ENCODE results near the gene LRRC1.

DNA sequence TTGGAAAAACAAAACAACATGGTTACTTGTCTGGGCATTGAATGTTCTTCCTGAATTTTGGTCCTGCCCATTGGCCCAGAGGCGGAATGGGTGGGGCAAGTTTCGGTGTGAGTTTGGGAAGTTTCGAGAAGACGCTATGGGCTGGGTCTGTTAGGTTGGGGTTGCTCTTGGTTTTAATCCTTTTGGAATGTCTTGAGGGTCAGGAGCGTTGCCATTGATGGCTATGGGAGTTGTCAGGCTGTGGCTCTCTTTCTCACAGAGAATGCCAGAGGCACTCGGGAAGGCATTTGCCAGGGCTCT, 135.0 kb downstream of the LRRC1 start:
- TF ChIP-seq, protein P1, sequence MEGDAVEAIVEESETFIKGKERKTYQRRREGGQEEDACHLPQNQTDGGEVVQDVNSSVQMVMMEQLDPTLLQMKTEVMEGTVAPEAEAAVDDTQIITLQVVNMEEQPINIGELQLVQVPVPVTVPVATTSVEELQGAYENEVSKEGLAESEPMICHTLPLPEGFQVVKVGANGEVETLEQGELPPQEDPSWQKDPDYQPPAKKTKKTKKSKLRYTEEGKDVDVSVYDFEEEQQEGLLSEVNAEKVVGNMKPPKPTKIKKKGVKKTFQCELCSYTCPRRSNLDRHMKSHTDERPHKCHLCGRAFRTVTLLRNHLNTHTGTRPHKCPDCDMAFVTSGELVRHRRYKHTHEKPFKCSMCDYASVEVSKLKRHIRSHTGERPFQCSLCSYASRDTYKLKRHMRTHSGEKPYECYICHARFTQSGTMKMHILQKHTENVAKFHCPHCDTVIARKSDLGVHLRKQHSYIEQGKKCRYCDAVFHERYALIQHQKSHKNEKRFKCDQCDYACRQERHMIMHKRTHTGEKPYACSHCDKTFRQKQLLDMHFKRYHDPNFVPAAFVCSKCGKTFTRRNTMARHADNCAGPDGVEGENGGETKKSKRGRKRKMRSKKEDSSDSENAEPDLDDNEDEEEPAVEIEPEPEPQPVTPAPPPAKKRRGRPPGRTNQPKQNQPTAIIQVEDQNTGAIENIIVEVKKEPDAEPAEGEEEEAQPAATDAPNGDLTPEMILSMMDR (conservative IDR thresholded peaks at IDR 0.05 in 1 of 2, IDR thresholded peaks at IDR 0.05 in 1 of 2; ENCODE audit: low read depth in 1 of 2, low read length in 2 of 2), result no peak
- TF ChIP-seq EZH2 (IDR thresholded peaks at IDR 0.05; ENCODE audit: low read length, missing control alignments), result no peak

All from fibroblast of lung (primary cell).